Cortex of kidney (tissue), 1 donor: ENCODE results near the gene UBE2D1.
A peak's percentile ranks its signal among the peaks of the same experiment; 100 is the strongest.
"Not testable (repeated sequence)": the region's sequence is repeated elsewhere in the genome, so short reads cannot be mapped to it uniquely, and the experiment has no call there.

Source experiments
- DNase-seq: peaks from one replicate; lab custom pipeline; 2025; lab: John Stamatoyannopoulos, UW

Gene UBE2D1

DNA sequence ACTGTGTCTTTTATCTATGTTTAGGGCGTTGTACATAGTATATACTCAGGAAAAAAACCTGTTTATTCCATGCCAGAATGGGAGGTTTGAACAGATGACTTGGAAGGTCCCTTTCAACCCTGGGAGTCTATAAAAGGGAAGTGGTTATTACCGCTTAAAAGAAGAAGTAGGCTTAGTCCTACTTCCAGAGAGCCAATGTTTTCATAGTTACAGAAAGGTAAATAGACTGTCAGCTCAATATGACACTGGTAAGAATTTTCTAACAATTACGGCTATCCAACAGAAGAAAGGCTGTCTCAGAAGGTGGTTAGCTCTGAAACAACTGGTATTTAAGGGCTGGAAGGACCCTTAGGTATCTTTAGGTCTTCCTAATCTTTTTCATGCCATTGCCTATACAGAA is 49.3 kb downstream of the UBE2D1 start:
- DNase-seq = no peak

DNA sequence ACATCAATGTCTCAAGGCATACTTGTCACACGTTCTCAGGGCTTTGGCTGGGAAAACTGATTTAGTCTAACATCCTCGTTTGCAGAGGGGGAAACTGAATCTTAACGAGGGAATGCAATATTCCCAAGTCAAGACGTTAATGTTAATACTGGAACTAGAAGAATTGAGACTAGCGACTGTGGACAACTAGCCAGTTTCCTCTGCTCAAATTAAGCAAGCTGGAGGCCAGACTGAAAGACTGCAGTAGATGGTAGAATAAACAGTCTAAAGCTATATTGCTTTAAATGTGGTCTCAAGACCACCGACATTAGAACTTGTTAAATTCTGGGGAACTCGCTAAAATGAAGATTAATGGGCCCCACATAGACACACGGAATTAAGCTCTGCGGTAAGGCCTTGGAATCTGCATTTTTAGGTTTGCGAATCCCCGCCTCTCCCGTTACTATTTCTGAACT is 49.8 kb downstream of the UBE2D1 start:
- no peak for DNase-seq

DNA sequence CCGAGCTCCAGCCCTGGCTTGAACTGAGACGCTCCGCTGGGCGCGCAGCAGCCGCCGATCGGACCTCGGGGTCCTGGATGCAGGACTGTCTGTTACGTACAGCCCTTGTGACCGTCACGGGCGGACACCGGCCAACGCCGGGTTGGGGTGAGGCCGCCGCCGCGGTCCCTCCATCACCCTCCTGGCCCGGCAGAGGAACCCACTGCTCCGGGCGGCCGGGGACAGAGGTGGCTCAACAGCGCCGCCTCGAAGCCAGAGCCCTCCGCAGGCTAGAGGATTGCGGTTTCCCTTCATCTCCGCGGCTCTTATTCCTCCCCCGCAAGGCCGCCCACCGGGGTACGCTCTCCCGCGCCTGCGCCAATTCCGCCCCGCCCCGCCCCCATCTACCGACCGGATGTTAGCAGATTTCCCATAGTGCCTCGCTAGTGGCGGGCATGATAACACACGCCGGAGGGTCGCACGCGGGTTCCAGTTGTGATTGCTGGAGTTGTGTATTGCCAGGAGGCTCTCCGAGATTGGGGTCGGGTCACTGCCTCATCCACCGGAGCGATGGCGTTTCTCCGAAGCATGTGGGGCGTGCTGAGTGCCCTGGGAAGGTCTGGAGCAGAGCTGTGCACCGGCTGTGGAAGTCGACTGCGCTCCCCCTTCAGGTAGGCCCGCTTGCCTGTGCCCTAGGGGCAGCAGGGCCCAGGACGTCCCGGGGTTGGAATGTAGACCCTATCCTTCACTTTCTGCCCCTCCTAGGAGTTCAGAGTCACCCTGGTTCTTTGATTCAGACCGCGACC is 50.4 kb downstream of the UBE2D1 start, which contains the start of gene TFAM:
TSS of gene TFAM (plus strand) at position 412 of the 785 bp plus-strand sequence. CDS start at position 550, 138 bp downstream.
- DNase-seq = peak; percentile 68

DNA sequence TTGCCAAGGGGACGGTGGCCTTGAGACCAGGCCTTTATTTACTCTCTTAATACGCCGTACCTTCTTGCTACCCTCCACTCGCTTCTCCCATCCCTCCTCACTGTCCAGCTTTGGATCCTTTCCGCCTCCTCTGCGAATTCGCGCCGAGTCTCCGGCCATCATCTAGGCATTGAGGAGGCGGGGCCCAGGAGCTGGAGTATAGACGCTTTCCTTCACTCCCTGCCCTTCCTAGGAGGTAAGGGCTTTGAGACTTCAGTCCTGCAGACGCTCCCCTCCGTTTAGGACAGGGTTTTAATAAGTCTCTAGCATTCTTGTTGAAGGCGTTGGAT is 50.9 kb downstream of the UBE2D1 start:
- no peak for DNase-seq

DNA sequence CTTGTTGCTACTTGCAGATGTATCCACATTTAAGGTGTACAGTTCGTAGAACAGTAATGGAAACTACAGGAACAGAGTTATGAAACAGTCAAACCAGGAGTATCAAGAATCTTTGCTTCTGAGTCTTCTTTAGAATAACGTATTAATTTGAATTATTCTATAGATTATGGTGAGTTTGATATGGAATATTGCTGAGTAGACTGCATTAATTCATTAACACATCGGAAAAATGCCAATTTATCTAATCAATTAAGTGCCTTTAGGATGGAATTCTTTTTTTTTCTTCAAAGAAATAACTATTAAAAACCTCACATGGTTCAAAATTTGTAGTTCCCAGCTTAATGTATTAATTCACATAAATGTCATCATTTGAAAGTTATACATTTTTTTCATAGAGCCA is 54.2 kb downstream of the UBE2D1 start:
- DNase-seq = no peak

DNA sequence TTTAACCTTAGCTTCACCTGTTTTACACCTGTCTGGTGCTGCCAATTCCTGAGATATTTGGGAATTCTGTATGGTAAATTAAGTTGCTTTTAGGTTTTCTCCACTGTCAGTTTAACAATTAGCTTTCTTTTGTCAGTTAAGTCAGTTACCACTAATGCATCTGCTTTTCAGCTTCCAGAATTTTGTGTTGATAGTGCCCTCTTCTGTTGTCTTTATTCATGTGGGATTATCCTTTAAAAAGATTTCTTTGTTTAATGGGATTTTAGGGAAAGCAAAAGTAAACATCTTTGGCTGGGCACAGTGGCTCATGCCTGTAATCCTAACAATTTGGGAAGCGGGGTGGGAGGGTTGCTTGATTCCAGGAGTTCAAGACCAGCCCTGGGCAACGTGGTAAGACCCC is 58.5 kb downstream of the UBE2D1 start:
- no peak for DNase-seq

DNA sequence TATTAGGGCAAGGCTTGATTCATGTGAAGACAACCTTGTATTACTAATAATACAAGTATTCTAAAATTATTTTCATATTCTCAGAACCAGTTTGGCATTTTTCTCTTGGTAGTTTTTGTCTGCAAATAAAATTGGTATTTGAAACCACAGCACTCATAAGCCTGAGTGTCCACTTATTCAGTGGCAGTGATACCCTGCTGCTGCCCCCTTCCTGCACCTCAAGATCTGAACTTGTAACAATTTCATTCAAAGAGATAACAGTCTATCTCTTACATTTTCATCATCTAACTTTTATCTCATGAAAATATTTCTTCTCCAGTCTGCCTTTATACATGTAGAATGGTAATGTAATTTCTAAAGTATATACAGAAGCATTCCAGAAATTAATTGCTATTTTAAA is 59.7 kb downstream of the UBE2D1 start:
- DNase-seq = no peak

DNA sequence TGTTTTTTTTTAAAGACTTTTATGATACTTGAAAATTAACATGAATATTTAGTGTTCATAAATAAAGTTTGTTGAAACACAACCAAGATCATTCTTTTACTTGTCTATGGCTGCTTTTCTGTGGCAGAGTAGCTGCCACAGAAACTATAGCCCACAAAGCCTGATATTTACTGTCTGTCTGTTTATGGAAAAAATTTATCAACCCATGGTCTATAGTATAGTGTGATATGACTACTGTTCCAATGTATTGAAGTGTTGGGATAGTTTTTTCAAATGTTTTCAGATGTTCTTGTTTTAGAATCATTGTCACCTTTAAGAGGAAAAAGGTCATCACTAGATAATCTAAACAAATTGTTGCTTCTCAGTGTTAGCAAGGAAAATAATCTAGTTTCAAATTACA is 61.3 kb downstream of the UBE2D1 start:
- no peak for DNase-seq

DNA sequence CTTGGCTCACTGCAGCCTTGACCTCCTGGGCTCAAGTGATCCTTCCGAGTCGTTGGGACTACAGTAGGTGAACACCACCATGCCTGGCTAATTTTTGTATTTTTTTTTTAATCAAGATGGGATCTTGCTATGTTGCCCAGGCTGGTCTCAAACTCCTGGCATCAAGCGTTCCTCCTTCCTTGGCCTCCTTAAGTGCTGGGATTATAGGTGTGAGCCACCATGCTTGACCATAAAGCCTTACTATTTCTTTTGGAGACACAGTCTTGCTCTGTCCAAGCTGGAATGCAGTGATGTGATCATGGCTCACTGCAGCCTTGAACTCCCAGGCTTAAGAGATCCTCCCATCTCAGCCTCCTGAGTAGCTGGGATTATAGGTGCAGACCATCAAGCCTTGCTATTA is 63.0 kb downstream of the UBE2D1 start:
- no peak for DNase-seq

DNA sequence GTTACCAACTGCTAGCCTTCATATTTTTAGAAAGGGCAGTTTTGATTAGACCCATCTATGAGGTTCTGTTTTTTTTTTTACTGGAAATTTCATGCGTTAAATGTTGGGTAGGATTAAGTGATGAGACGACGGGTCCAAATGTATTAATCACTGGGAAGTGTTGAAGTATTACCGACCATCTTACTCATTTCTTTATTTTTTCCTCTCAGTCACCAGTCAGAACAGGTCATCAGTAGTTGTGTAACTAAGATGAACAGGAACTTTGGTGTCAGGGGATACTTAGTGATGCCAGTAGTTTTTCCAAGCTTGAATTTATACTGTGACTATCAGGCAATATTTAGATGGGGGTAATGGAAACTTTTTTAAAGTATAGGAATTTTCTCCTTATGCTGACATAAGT is 64.6 kb downstream of the UBE2D1 start:
- no peak for DNase-seq

DNA sequence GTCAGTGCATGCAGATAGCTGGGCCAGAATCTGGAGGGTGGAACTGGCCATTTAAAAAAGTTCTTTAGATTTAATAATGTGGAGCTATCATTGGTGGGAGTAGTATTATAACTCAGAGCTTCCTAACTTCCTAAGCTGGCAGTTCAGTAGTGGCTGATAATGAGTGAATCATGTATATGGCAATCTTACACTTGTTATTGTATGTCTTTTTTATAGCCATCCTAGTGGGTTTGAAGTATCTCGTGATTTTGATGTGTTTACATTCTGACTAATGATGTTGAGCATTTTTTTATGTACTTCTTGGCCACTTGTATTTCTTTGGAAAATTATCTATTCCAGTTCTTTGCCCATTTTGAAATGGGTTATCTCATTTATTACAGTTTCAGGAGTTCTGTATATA is 65.8 kb downstream of the UBE2D1 start:
- no peak for DNase-seq

DNA sequence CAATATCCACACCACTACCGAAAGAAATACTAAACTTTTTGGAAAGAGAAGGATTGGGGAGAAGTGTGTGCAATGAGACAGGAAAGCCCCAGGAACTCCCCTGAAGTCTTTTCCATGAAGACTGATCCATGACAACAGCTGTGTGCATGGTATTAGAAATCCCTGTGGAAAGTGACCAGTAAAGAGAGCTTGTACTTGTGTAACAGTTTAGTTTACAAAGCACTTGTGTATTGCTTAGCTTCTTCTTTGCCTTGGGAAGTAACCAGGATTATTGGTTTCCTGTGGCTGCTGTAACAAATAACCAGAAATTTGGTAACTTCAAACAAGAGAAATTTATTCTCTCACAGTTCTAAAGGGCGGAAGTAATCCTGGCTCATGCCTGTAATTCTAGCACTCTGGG is 69.2 kb downstream of the UBE2D1 start:
- no peak for DNase-seq

DNA sequence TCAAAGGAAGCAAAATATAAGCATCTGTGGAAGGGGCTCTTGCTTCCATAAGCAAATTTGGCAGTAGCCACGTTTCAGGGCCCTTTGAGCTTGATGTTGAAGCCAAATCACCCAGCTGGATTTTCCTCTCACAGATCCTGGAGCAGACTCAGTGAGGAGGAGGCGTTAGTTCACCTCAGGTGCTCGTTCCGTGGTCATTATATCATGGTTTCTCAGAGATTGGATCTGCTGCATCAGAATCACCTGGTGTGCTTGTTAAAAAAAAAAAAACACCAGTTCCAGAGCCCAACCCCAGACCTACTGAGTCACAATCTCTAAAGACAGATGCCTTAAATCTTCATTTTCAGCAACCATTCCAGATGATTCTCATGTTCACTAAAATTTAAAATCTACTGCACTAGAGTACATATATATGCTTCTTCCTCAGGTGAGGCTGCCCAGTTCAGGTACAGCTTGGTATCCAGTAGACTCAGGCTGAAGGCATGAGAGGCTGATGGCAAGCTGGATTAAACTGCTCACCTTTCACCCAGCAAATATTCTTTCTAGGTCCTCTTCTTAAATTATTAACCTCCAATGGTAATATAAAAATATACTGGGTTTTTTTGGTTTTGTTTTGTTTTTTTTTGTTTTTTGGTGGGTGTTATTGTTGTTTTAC is 75.3 kb downstream of the UBE2D1 start:
- no peak for DNase-seq

DNA sequence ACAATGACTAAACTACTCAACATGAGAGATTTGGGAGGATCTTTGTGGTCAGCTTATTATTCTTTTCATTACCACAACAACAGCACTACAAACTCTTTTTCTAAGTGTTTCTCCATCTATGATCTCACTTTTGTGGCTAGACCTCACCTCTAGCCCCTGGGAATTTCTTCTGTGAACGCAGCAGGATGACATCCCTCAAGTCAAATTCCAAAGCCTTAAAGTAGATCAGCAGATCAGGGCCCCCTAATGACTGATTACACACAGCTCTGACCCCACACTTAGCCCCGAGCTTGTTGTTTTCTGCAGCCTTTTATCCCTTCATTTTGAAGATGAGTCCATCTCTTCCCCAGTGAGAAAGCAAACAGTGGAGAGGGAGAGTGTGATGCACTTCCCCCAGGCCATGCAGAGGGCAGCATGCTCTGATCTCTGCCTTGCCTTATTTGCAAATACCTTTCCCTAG is 77.7 kb downstream of the UBE2D1 start:
- DNase-seq = no peak

DNA sequence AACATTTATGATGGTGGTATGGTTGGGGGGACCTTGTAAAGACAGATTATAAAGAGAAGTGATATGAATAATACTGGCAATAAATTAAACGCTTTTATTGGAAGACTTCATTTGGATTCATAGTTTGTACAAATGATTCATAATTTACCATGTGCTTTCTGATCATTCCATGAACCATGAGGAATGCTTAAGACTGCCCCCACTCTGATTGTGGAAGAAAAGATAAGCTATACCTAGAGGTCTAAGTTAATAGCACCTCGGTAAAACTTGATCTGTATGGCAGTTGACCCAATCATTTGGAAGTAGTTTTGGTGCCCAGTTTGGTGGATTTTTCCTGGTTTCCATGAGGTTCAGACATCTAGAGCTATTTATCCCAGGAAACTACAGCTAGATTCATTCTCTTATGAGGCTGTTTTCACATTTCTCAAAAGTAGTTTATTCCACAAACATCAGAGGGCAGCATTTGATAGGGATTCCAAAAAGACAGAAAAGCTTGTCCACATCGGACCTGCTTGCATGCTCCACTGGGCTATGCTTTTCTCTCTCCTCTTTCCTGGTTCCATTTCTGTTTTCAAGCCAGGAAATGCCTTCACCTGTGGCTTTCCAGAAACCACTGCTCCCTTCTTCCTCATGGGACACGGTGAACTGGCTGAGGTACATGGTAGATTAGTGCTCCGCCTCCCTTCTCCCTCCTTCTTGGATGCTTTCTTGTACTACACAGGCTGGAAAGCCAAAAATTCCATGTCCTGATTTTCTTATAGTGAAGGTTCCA is 79.7 kb downstream of the UBE2D1 start:
- no peak for DNase-seq

DNA sequence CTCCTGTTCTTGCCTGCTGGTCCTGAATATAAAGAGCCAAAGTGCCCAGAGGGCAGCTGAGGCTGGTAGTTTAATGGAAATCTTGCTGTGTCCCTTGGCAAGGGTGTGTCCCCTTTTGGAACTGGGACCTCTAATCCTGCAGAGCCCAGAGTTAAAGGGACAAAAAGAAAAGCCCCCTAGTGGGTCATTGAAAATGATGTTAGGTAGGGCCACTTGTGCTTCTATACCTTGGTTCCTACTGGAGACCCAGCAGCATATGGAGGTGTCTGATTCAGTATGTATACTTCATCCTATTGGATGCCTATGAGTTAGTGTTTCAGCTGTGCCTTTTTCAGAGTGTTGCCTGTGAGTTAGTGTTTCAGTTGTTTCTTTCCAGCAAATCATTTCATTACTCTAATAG is 81.0 kb downstream of the UBE2D1 start:
- DNase-seq = no peak

DNA sequence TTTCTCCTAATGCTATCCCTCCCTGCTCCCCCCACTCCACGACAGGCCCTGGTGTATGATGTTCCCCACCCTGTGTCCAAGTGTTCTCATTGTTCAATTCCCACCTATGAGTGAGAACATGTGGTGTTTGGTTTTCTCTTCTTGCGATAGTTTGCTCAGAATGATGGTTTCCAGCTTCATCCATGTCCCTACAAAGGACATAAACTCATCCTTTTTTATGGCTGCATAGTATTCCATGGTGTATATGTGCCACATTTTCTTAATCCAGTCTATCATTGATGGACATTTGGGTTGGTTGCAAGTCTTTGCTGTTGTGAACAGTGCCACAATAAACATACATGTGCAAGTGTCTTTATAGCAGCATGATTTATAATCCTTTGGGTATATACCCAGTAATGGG is 83.1 kb downstream of the UBE2D1 start:
- not testable (repeated sequence) for DNase-seq
